ENCODE data around the gene SALL4. TPM values are rescaled to one million over a fixed set of nuclear protein-coding genes. Genes with fewer than 3 reads are reported as not detected.
A peak's percentile ranks its signal among the peaks of the same experiment; 100 is the strongest.

Gene SALL4
- total RNA-seq = under 1 TPM in 1 of 4 donors, not detected in 3; 0.14 TPM

DNA sequence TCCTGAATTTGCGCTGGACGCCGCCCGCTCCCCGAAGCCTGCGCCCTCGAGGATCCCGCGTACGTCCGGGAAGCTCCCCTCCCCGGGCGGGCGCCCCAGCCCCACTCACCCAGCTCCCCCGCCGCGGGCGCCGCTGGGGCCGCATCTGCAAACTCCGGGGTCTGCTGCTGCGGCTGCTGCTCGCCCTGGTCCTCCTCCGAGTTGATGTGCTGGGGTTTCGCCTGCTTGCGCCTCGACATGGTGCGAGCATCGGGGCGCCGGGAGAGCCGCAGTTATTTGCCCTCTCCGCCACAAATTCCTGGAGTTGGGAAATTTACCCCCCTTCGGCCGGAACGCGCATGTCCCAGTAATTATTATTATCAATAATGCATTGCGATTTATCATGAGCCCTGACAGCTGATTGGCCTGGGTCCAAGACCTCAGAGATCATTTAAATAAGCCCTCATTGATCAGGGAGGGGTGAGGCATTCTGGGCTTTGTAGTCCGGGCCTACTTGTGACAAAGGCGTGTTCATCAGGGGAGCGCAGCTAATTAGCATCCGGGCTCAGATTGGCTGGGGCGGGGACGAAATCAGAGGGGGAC lies at the start of gene SALL4:
SALL4 (minus strand) TSS at position 352 of the 582 bp plus-strand sequence; CDS start at position 239, 113 bp downstream.
- H3K4me1 ChIP-seq = peaks cover 14 to 26% (median 22%) of the 10 kb centered on the region in 4 donors
- intact Hi-C loops (cut with DNase I; ENCODE audit: low total_unique reads) = no loop called here
- 61% methylated on average over 44 of the region's 44 CpGs; no CpG with 5 or more reads in 1 of the 2 donors for WGBS, 2 donors (ENCODE audit: low coverage in 1 of 2)
- peak within 1 kb of the TSS in 3 of 4 donors; percentile 19 to 50 (median 31) for H3K4me3 ChIP-seq
- no peaks in the 10 kb centered on the region for H3K36me3 ChIP-seq
- TF ChIP-seq POLR2AphosphoS5 (IDR thresholded peaks at IDR 0.05) = no peak
- TF ChIP-seq, protein P1, sequence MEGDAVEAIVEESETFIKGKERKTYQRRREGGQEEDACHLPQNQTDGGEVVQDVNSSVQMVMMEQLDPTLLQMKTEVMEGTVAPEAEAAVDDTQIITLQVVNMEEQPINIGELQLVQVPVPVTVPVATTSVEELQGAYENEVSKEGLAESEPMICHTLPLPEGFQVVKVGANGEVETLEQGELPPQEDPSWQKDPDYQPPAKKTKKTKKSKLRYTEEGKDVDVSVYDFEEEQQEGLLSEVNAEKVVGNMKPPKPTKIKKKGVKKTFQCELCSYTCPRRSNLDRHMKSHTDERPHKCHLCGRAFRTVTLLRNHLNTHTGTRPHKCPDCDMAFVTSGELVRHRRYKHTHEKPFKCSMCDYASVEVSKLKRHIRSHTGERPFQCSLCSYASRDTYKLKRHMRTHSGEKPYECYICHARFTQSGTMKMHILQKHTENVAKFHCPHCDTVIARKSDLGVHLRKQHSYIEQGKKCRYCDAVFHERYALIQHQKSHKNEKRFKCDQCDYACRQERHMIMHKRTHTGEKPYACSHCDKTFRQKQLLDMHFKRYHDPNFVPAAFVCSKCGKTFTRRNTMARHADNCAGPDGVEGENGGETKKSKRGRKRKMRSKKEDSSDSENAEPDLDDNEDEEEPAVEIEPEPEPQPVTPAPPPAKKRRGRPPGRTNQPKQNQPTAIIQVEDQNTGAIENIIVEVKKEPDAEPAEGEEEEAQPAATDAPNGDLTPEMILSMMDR (IDR thresholded peaks at IDR 0.05) = no peak
- TF ChIP-seq EP300 (IDR thresholded peaks at IDR 0.05; ENCODE audit: low read depth) = no peak
- DNase-seq = no peak
- H3K27me3 ChIP-seq = peaks cover 58% of the 10 kb centered on the region
- no peak within 1 kb of the TSS for H3K27ac ChIP-seq
- no peaks in the 10 kb centered on the region for H3K9me3 ChIP-seq
- in situ Hi-C loops (cut with MboI; ENCODE audit: low pct_ligation_motif_present in 1 of 4, low pct_unique_long_range_greater_than_20kb in 1 of 4, low sequenced_read_pairs in 3 of 4) = no loop called here

DNA sequence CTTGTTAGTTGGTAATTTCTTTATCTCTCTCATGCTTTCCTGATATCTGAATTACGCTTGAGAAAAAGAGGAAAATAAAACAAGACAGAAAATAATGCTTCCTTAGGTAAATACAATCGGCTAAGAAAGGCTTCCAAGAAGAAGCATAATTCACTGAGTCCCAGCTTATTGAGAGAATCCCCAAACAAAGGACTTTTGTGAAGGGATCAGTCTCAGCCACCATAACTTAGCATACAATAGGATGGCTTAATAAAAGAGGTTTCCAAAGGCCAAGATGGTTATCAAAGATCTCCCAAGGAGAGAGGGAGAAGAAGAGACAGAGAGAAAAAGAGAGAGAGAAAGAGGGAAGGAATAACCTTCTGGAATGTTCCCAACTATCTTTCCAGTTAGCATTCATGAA lies 46.0 kb upstream of the SALL4 start:
- TF ChIP-seq POLR2AphosphoS5 (IDR thresholded peaks at IDR 0.05) (no peak), POLR2A (IDR thresholded peaks at IDR 0.05) (no peak), EP300 (IDR thresholded peaks at IDR 0.05; ENCODE audit: low read depth) (no peak)
- TF ChIP-seq, protein P1 (IDR thresholded peaks at IDR 0.05) = no peak
- WGBS, 2 donors (ENCODE audit: low coverage in 1 of 2) = 56 to 76% methylated on average over 2 of the region's 2 CpGs
- H3K27me3 ChIP-seq = peaks cover 5% of the 10 kb centered on the region

GRCh38 chr20:51840865-51841264 lies 38.5 kb upstream of the SALL4 start:
- TF ChIP-seq EP300 (IDR thresholded peaks at IDR 0.05; ENCODE audit: low read depth) = no peak
- no peak for TF ChIP-seq POLR2A (IDR thresholded peaks at IDR 0.05)
- TF ChIP-seq, protein P1 (IDR thresholded peaks at IDR 0.05) = no peak
- no peak for TF ChIP-seq POLR2AphosphoS5 (IDR thresholded peaks at IDR 0.05)
- in situ Hi-C loops (cut with MboI; ENCODE audit: low pct_ligation_motif_present in 1 of 4, low pct_unique_long_range_greater_than_20kb in 1 of 4, low sequenced_read_pairs in 3 of 4) (no loop called here), intact Hi-C loops (cut with DNase I; ENCODE audit: low total_unique reads) (no loop called here)
- WGBS, 2 donors (ENCODE audit: low coverage in 1 of 2) = 75 to 82% methylated on average over 5 of the region's 5 CpGs
- Histone ChIP-seq H3K36me3 (no peaks in the 10 kb centered on the region), H3K4me1 (no peaks in the 10 kb centered on the region), H3K9me3 (no peaks in the 10 kb centered on the region), H3K27ac (no peak overlapping the region), H3K4me3 (no peak overlapping the region), H3K27me3 (peaks cover 9% of the 10 kb centered on the region)
- no peak for DNase-seq

More for the DNA sequence above, 46.0 kb upstream of the SALL4 start:
- DNase-seq = no peak
- intact Hi-C loops (cut with DNase I; ENCODE audit: low total_unique reads) (no loop called here), in situ Hi-C loops (cut with MboI; ENCODE audit: low pct_ligation_motif_present in 1 of 4, low pct_unique_long_range_greater_than_20kb in 1 of 4, low sequenced_read_pairs in 3 of 4) (no loop called here)
- Histone ChIP-seq H3K4me3 (no peak overlapping the region), H3K4me1 (no peaks in the 10 kb centered on the region), H3K27ac (no peak overlapping the region), H3K36me3 (no peaks in the 10 kb centered on the region), H3K9me3 (no peaks in the 10 kb centered on the region)

- H3K27me3 ChIP-seq = no peaks in the 10 kb centered on the region
- no peaks in the 10 kb centered on the region for H3K4me1 ChIP-seq
- DNase-seq = no peak
- no peak overlapping the region for H3K27ac ChIP-seq
- intact Hi-C loops (cut with DNase I; ENCODE audit: low total_unique reads) = no loop called here
- H3K36me3 ChIP-seq = no peaks in the 10 kb centered on the region
- no peaks in the 10 kb centered on the region for H3K9me3 ChIP-seq
- TF ChIP-seq, protein P1 (IDR thresholded peaks at IDR 0.05) = no peak
- no peak for TF ChIP-seq EP300 (IDR thresholded peaks at IDR 0.05; ENCODE audit: low read depth)
- TF ChIP-seq POLR2A (IDR thresholded peaks at IDR 0.05) = no peak
- TF ChIP-seq POLR2AphosphoS5 (IDR thresholded peaks at IDR 0.05) = no peak
- in situ Hi-C loops (cut with MboI; ENCODE audit: low pct_ligation_motif_present in 1 of 4, low pct_unique_long_range_greater_than_20kb in 1 of 4, low sequenced_read_pairs in 3 of 4) = no loop called here
- H3K4me3 ChIP-seq = no peak overlapping the region
- WGBS, 2 donors (ENCODE audit: low coverage in 1 of 2) = 52 to 59% methylated on average over 6 to 10 of the region's 10 CpGs
These were observed 35.6 kb upstream of the SALL4 start for GRCh38 chr20:51837876-51838420.

All from transverse colon (tissue), 4 donors.